Endothelial cell of umbilical vein (primary cell): Measurements from ENCODE around the gene SLC8A2. TPM values are rescaled to one million over a fixed set of nuclear protein-coding genes. Genes with fewer than 3 reads are reported as not detected.
A peak's percentile ranks its signal among the peaks of the same experiment; 100 is the strongest.
"Not testable (repeated sequence)": the region's sequence is repeated elsewhere in the genome, so short reads cannot be mapped to it uniquely, and the experiment has no call there.

ENCODE experiments used
- BruUV-seq: library from RNA; stranded (reverse); fragments of 400-500 nt; replicated peaks from 2 replicates; lab custom pipeline; 2021; lab: Mats Ljungman, UMichigan
- CTCF ChIA-PET: fragments of 300-600, 350-600 bp; sonication (Branson Sonifier 250); formaldehyde crosslinking; loops from one replicate; lab custom pipeline; 2021; ENCODE audit warnings: antibody characterized with exemption, inconsistent platforms; lab: Charles Lee
- POLR2A ChIA-PET: fragments of 300-600, 350-600 bp; sonication (Branson Sonifier 250); formaldehyde crosslinking; loops from one replicate; lab custom pipeline; 2021; ENCODE audit warnings: antibody characterized with exemption, inconsistent platforms; lab: Charles Lee
- DNase-seq: peaks from one replicate; pipeline ENCODE4 v3.0.0-alpha.2; 2011; ENCODE audit warnings: low read depth, low spot score
- FAIRE-seq: peaks from 2 replicates; lab custom pipeline; 2011; peaks lifted over from hg19 to GRCh38; lab: Jason Lieb, UNC
- H2AFZ ChIP-seq: 2 replicates; pipeline ENCODE4 v1.6.0; 2012; ENCODE audit warnings: low read depth, low read length, control low read depth, inconsistent platforms
- H3K27ac ChIP-seq: 2 replicates; pipeline ENCODE4 v1.5.1; 2011; ENCODE audit warnings: low read depth, mild to moderate bottlenecking, control low read depth, low read length, moderate library complexity; ENCODE audit not compliant: insufficient read depth
- H3K27me3 ChIP-seq, 2 experiments: 2 replicates each; pipeline versions ENCODE4 v1.6.0 to v1.6.1; 2011; ENCODE audit warnings: low read length in 2 of 2, mixed read lengths in 1 of 2; ENCODE audit not compliant: control insufficient read depth in 2 of 2, insufficient read depth in 2 of 2
- H3K36me3 ChIP-seq, 2 experiments: 2 replicates in 1 of 2; 3 replicates in 1 of 2; pipeline ENCODE4 v1.5.1; 2011; ENCODE audit warnings: low read length in 2 of 2, mild to moderate bottlenecking in 1 of 2, moderate library complexity in 1 of 2; ENCODE audit not compliant: control insufficient read depth in 2 of 2, insufficient read depth in 2 of 2; ENCODE audit errors: extremely low read depth in 1 of 2
- H3K4me1 ChIP-seq: 3 replicates; pipeline ENCODE4 v1.5.1; 2011; ENCODE audit warnings: mild to moderate bottlenecking, low read length; ENCODE audit not compliant: control insufficient read depth, insufficient read depth; ENCODE audit errors: extremely low read depth
- H3K4me2 ChIP-seq: 2 replicates; pipeline ENCODE4 v1.6.1; 2011; ENCODE audit warnings: low read length, control low read depth, mixed read lengths; ENCODE audit not compliant: insufficient read depth
- H3K4me3 ChIP-seq, 3 experiments: fragments of 200-600 bp in 1 of 3; sonication (generic), shearing (Covaris generic) in 1 of 3; replicated peaks in 1 of 3; 2 replicates each; pipeline ENCODE4 v1.5.1; 2011 to 2016; ENCODE audit warnings: control low read depth in 3 of 3, low read length in 3 of 3, mild to moderate bottlenecking in 2 of 3, inconsistent platforms in 1 of 3, low read depth in 1 of 3, moderate library complexity in 1 of 3; ENCODE audit not compliant: insufficient read depth in 1 of 3
- H3K79me2 ChIP-seq: 2 replicates; pipeline ENCODE4 v1.6.0; 2012; ENCODE audit warnings: low read length, inconsistent platforms; ENCODE audit not compliant: control insufficient read depth, insufficient read depth
- H3K9ac ChIP-seq: replicated peaks from 2 replicates; pipeline ENCODE3; 2011; ENCODE audit warnings: low read length, control low read depth; ENCODE audit not compliant: insufficient read depth; ENCODE audit errors: extremely low read depth
- H3K9me1 ChIP-seq: replicated peaks from 3 replicates; pipeline ENCODE4 v1.6.0; 2011; ENCODE audit warnings: mild to moderate bottlenecking, low read length; ENCODE audit not compliant: control insufficient read depth, insufficient read depth; ENCODE audit errors: extremely low read depth
- H3K9me3 ChIP-seq: replicated peaks from 2 replicates; pipeline ENCODE4 v1.5.1; 2012; ENCODE audit warnings: low read length, inconsistent platforms; ENCODE audit not compliant: control insufficient read depth, insufficient read depth
- H4K20me1 ChIP-seq: replicated peaks from 2 replicates; pipeline ENCODE3; 2011; ENCODE audit warnings: mild to moderate bottlenecking, low read length; ENCODE audit not compliant: control insufficient read depth, insufficient read depth; ENCODE audit errors: extremely low read depth
- CTCF ChIP-seq, 2 donors: IDR thresholded peaks; 1 replicate in 1 of 2; 2 replicates in 1 of 2; pipeline ENCODE4 v1.5.1; 2011; ENCODE audit warnings: low read length in 2 of 2, mild to moderate bottlenecking in 2 of 2, moderate library complexity in 2 of 2, control low read depth in 1 of 2, inconsistent platforms in 1 of 2, low read depth in 1 of 2; ENCODE audit not compliant: insufficient read depth in 1 of 2; ENCODE audit errors: extremely low read depth in 1 of 2
- EZH2 ChIP-seq: IDR thresholded peaks from 2 replicates; pipeline ENCODE4 v1.6.1; 2012; ENCODE audit warnings: borderline replicate concordance, low read depth, mild to moderate bottlenecking, moderate library complexity, low read length, inconsistent platforms; ENCODE audit not compliant: severe bottlenecking
- FOS ChIP-seq: IDR thresholded peaks from 2 replicates; pipeline ENCODE4 v1.6.1; 2011; ENCODE audit warnings: mild to moderate bottlenecking, low read length, moderate library complexity, borderline replicate concordance; ENCODE audit not compliant: insufficient read depth
- GATA2 ChIP-seq: IDR thresholded peaks from 2 replicates; pipeline ENCODE4 v1.7.0; 2011; ENCODE audit warnings: low read depth, mild to moderate bottlenecking, moderate library complexity, mixed read lengths, low read length; ENCODE audit not compliant: insufficient read length, insufficient read depth
- MYC ChIP-seq: IDR thresholded peaks from one replicate; pipeline ENCODE4 v1.6.1; 2011; ENCODE audit warnings: mild to moderate bottlenecking, low read depth, low read length
- POLR2A ChIP-seq: IDR thresholded peaks from 2 replicates; pipeline ENCODE4 v1.6.1; 2012; ENCODE audit warnings: low read depth, mild to moderate bottlenecking, control low read depth, low read length
- POLR2AphosphoS5 ChIP-seq: IDR thresholded peaks from 2 replicates; pipeline ENCODE4 v1.6.1; 2012; ENCODE audit warnings: low read depth, mild to moderate bottlenecking, control low read depth, low read length, moderate library complexity; ENCODE audit not compliant: insufficient read depth
- dilution Hi-C: fragments of 300-500 bp; cut with MboI; formaldehyde crosslinking; loops from one replicate; pipeline ENCODE4 v1.15.0; 2019; ENCODE audit warnings: low sequenced_read_pairs; ENCODE audit not compliant: extremely low pct_ligation_motif_present
- intact Hi-C: fragments of 100-400 bp; cut with micrococcal nuclease; formaldehyde crosslinking; loops from one replicate; pipeline ENCODE4 v1.10.0; 2022
- polyA plus RNA-seq, 4 experiments: library from polyadenylated mRNA; depleted of rRNA in 3 of 4; stranded (reverse) in 3 of 4; unstranded in 1 of 4; fragments of >200 nt; gene quantifications; 2 replicates each; pipeline versions ENCODE4 v1.2.1 to v1.2.3, GENCODE V29; 2011 to 2012; ENCODE audit warnings: missing spikeins in 1 of 4
- total RNA-seq: library from RNA; stranded (reverse); gene quantifications from 2 replicates; pipeline ENCODE4 v1.2.3, GENCODE V29; 2021

Gene SLC8A2
- total and polyA plus RNA-seq, 2 donors (not counting 3 experiments of a cell fraction or from before 2014, with no cell fraction given) = not detected

GRCh38 chr19:47487551-47488515, 16.1 kb upstream of the SLC8A2 start:
- Histone ChIP-seq H3K9me3 (no peaks in the 10 kb centered on the region), H4K20me1 (no peaks in the 10 kb centered on the region), H3K9ac (no peak overlapping the region), H3K27me3 (no peaks in the 10 kb centered on the region), H3K4me3 (no peak overlapping the region), H3K36me3 (peaks cover 0 to 24% of the 10 kb centered on the region in 2 experiments), H3K9me1 (no peaks in the 10 kb centered on the region), H3K79me2 (no peaks in the 10 kb centered on the region), H3K4me1 (peaks cover 3% of the 10 kb centered on the region), H2AFZ (no peak overlapping the region), H3K27ac (no peak overlapping the region), H3K4me2 (no peak overlapping the region)
- TF ChIP-seq POLR2AphosphoS5 (no peak), MYC (no peak), POLR2A (no peak)
- dilution Hi-C loops = no loop called here
- DNase-seq (no peak), FAIRE-seq (no peak)
- intact Hi-C loops = no loop called here
- TSS peak; percentile 69 for BruUV-seq
- POLR2A ChIA-PET = no interaction called here
- CTCF ChIA-PET = interaction anchor here (1.7 kb wide), 1 partner anchor 51 kb away, joined by 4 read pairs; no protein-coding TSS in a partner anchor

- Histone ChIP-seq H3K79me2 (no peaks in the 10 kb centered on the region), H3K9me1 (no peaks in the 10 kb centered on the region), H3K36me3 (peaks cover 0 to 19% of the 10 kb centered on the region in 2 experiments), H3K9me3 (no peaks in the 10 kb centered on the region), H3K27ac (no peak overlapping the region), H3K9ac (no peak overlapping the region), H3K4me2 (no peak overlapping the region), H3K4me3 (no peak overlapping the region), H3K27me3 (no peaks in the 10 kb centered on the region), H3K4me1 (peaks cover 3% of the 10 kb centered on the region), H4K20me1 (no peaks in the 10 kb centered on the region), H2AFZ (no peak overlapping the region)
- FAIRE-seq (no peak), DNase-seq (no peak)
- BruUV-seq = no TSS peak
- ChIA-PET POLR2A (no interaction called here), CTCF (interaction anchor here (1.7 kb wide), 1 partner anchor 50 kb away, joined by 4 read pairs; no protein-coding TSS in a partner anchor)
- intact Hi-C loops = no loop called here
- dilution Hi-C loops = no loop called here
- TF ChIP-seq MYC (no peak), FOS (no peak), CTCF (IDR thresholded peaks at IDR 0.05; ENCODE audit: extremely low read depth in 1 of 2, insufficient read depth in 1 of 2, low read depth in 1 of 2, low read length in 2 of 2) (no peak), POLR2A (no peak), GATA2 (no peak), EZH2 (no peak)
Measured at GRCh38 chr19:47486900-47487299, 15.2 kb upstream of the SLC8A2 start.

GRCh38 chr19:47486220-47486619, 14.5 kb upstream of the SLC8A2 start:
- H3K79me2 ChIP-seq, H3K27ac ChIP-seq, H3K9me3 ChIP-seq, CTCF ChIA-PET, BruUV-seq, H3K4me2 ChIP-seq, H4K20me1 ChIP-seq, H3K9ac ChIP-seq, POLR2A ChIA-PET, H3K4me1 ChIP-seq, intact Hi-C loops, DNase-seq, H3K9me1 ChIP-seq, H3K4me3 ChIP-seq, FAIRE-seq, H3K27me3 ChIP-seq, dilution Hi-C loops, H2AFZ ChIP-seq: not testable (repeated sequence)
- peaks cover 0 to 16% of the 10 kb centered on the region in 2 experiments for H3K36me3 ChIP-seq
